Fibroblast of skin of left quadriceps (primary cell): ENCODE data around the gene ABO.
"Not testable (repeated sequence)": the region's sequence is repeated elsewhere in the genome, so short reads cannot be mapped to it uniquely, and the experiment has no call there.

Experiments
- DNase-seq, 2 experiments: peaks; one replicate each; pipeline ENCODE4 v3.0.0-alpha.2; 2013; ENCODE audit warnings: low read depth in 2 of 2

ABO gene

DNA sequence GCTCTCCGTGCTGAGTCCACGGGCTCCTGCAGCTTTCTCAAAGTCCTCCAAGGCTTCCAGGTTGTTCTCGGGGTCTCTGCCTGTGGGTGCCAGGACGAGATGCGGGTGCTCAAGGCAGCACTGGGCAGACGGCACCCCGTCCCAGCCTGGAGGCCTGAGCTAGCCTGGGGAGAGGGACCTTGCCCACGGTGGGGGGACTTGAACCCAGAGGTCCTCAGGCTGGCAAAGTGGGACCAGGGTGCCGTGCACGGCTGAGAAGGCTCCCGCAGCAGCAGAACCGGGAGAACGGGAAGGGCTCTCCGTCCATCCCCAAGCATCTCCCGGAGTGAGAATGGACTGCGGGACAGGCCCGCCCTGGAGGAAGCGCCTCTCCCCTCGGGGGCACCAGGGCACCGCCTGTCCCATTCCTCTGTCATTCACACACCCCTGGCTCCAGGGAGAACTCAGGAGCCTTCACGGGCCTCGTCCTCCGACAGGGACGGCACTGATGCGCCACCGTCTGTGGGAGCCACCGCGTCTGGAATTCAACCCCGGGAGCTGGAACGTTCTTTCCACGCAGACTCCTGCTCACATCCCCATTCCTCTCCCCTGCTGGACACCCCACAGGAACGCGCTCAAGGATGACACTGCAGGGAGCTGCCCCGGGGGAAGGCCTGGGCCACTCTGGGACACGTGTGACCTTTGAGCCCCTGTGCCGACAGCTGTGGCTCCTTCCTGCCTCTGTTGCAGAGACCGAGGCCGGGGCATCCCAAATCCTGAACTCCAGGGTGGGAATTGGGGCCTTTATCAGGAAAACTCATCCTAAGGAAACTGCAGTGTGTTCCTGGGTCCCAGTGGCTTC lies 49.6 kb downstream of the ABO start:
- no peak for DNase-seq

DNA sequence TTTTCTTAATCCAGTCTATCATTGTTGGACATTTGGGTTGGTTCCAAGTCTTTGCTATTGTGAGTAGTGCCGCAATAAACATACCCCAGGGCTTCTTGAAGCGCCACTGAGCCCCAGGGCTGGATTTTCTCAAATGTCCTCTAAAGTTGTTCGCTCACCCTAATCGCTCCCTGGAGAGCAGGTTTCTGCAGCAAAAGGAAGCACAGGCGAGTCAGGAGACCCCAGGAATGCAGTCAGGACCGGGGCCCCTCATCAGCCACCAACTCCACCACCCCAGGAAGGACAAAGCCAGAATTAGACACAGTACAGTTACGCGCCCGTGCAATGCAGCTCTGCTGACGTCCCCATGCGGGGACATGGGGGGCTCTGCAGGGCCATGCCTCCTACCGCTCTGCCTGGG lies 50.2 kb downstream of the ABO start:
- DNase-seq: no peak

DNA sequence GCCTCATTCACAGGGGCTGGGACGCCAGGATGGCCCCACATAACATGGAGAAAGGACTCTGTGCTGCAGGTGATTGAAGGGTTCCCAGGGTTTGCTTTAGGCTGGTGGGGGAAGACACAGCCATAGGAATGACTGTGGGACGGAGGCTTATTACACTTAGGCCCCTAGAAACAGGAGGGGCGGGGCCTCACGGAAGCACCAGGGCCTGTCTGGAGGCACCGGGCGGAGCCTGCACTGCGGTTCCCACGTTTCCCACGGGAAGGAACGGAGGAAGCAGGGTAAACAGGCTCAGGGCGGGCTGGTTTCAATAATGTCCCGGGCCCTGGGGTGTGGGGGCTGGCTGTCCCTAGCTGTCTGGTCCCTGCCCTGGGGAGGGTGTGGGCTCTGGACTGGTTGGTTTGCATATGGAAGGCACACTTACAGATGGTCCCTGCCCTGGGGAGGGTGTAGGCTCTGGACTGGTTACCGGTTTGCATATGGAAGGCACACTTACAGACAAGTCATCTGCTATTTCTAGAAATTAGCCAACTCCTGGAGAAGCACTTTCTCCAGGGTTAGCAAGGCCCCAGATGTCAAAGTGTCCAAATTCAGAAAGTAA lies 51.7 kb downstream of the ABO start:
- not testable (repeated sequence) for DNase-seq

DNA sequence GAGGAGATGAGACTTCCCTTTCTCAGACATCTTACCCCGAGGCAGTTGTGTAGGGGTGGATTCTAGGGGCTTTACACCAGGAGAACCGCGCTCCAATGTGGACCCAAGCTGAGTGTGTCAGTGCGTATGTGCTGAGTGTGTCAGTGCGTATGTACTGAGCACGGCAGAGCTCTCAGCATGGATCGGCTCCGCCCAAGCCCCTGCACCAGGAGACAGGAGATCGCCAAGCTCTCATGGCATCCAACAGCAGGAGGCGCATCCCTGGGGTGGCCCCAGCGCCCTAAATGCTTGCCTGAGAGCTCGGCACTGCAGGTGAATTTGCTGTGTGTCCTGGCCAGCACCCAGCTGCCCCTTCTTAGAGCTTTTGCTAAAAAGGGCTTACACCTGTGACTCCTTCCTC lies 53.0 kb downstream of the ABO start:
- DNase-seq: not testable (repeated sequence)

DNA sequence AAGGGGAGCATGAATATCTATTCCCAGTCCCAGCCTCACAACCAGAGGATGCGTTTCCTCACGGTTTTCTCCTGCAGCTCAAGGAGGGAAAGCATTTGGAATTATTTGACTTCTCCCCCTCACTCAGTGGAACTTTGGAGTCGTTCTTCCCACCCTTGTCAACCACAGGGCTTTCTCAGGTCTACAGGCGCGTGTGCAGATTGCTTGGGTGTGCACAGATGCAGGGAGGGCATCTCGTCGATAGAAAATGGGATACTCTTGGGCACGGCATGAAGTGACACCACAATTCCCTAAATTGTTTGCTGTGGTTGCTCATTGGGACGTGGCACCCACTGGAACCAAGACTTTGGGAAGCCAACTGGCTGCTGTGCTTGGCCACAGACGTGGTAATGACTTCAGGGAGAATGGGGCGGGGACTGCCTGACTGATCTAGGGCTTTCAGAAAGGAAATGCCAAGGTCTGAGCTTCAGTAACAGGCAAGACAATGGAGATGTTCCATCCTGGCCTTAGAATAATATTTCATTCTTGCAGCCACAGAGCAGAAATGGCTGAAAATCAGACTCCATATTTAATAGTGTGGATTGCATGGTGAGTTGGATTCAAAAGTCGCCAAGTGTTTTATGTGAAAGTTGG lies 53.7 kb downstream of the ABO start:
- no peak for DNase-seq

DNA sequence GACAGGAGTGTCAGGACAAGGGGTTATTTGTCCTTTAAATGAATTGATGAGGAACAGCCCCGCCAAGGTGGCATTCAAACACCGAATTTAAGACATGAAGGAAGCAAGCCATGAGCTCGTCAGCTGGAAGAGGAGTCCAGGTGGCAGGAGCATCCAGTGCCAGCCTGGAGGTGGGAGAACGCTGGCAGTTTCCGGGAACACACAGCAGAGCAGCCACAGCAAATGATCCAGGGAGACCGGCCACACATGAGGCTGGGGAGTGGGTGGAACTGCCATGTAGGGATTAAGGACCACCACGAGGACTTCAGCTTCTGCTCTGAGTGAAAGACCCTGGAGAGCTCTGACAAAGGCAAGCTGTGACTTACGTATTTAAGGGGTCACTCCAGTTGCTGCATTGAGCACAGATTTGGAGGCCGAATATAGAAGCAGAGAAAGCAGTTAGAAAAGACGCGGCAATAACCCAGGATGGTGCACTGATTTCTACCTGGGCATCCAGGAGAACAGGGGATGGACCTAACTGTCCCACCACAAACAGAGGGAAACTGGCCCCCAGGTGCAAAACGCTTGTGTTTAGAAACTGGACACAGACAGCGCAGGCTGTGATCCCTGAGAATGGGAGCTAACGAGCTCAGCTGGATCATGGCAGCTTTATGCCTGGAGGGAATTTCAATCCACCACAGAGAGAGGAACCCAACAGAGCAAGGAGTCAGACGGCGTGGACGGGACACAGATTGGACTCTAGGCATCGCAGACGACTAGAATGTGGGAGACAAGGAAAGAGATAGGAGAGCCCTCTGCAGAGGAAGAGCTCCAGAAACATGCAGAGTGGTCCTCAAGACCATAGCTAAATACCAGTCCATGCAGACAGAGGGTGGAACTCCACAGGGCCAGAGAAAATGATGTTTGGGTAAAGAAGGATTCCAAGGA lies 56.7 kb downstream of the ABO start:
- DNase-seq: not testable (repeated sequence)

DNA sequence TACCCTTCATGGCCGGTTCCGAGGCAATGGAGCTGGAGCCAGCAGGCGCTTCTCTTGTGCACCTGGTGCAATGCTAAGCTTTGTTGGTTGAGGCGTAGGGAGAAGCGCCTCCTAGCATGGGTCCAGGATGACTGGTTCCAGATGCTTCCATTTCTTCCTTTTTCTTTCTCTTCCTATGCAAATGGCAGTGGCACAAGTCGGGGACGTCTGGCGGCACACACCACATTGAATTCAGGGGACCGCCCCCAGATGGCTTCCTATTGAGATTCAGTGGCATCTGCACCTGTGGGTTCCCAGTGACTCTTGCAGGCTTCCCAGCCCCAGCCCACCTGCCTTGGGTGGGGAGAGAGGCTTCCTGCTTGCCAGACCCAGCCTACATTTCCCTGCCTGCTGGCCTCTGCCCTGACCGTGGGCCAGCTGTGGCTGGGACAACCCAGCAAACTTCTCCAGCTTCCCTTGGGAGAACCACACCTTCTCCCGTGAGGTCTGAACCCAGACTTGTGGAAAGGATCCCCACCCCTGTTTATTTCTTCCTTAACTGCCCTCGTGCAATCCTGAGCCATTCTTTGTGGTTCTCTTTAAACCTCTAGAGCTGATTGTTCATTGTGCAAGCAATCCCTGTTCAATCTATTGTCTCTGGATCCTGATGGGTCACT lies 57.5 kb downstream of the ABO start:
- not testable (repeated sequence) for DNase-seq

DNA sequence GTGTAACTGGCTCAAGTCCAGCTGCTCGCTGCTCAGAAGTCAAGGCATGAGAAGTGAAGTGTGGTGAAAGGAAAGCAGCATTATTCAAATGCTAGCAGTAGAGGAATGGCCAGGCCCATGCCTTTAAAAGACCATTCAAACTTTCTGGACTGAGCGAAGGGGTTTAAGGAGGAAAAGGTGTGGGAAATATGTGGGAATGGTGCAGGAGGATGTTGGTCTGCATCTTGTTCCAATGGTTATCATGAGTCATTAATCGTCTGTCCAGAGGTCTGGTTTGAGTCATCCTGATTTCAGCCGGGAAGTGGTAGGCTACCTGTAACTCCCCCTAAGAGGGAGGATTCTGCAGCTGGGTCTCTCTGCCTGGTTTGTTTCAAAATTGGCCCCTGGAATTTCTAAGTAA lies 60.7 kb downstream of the ABO start:
- DNase-seq: not testable (repeated sequence)

DNA sequence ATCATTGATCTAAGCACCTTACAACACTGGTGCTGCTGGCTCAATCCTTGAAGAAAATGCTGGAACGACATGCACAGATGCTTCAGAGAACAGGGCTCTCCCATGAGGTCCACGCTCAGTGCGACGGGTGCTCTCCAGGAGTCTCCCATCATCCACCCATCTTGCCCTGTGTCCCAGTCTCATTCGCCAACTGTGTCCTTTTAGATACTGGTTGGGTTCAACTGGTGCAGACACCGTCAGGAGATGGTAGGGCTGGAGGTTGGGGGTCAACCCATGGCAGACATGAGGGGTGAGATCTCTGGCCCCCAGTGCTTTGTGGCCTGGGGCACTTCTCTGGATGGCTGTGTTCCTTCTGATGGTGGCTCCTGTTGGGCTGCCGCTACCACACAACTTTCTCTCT lies 64.4 kb downstream of the ABO start:
- DNase-seq: no peak

DNA sequence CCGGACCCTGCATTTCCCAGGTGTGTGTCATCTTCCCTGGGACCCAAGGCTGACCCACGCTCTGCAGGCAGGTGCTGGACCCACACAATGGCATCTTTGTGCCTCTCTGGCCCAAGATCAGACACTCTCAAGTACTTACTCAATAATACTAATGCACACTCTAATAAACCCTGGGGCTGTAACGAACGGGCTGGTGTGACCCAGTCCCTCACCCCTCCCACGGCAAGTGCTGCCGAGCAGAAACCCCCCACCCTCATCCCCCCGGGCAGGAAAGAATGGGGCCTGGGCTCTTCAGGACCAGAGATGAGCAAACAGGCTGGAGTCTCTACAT lies 64.8 kb downstream of the ABO start:
- DNase-seq: no peak

DNA sequence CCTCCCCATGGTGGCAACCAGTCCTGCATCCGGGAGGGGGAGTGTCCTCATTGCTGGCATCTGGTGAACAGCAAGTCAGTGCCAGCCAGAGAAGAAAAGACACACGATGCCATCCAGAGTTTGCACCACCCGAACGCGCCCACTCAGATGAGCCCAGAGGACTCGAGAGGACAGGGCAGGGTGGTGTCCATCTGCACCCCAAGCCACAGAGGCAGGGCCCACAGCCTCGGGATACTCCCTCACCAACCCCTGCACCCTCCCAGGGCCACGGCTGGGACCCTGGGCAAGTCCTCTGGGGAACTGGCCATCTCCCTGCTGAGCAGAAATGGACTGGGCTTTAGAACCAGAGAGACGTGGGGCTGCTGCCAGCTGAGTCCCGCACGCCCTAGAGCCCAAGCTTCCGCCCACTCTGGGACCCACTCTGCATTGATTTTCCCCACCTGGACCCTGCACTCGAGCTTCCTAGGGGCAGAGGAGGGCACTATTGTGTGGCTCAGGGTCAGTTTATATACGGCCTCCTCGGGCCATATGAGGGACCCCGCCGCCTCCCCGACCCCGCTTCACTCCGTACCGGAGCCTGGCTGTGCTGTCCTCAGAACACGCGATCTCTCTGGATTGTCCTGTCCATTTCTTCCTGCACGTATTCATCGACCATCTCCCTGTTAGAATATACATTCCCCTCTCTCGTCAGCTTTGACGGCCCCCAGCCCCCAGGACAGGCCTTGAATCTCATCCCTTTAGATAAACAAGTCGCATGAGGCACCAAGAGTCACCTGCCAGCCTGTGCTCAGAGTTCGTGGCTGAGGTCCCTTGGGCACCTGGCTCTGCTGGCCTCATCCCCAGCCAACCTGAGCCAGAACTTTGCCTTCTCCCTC lies 65.4 kb downstream of the ABO start:
- not testable (repeated sequence) for DNase-seq

DNA sequence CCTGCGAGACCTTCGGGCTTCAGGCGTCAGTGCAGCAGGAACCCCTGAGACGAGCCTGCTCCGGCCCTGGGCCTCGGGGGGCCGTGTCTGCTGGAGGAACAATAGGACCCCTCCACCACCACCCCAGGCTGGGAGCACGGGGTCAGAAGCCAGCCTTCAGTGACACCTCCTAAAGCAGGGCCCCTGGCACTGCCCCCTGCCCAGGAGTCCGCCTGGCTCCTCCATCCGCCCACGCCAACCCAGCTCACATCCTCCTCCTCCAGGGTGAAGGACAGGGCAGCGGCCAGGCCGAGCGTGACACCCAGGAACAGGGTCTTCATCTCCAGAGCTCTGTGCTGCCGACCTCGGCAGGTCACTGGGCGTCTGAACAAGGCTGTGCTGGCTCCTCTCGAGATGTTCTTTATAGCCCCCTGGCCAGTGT lies 66.1 kb downstream of the ABO start, which contains the start of gene OBP2B:
TSS of gene OBP2B (minus strand) at position 371 of the 421 bp plus-strand sequence. CDS start at position 320, 51 bp downstream.
- not testable (repeated sequence) for DNase-seq

DNA sequence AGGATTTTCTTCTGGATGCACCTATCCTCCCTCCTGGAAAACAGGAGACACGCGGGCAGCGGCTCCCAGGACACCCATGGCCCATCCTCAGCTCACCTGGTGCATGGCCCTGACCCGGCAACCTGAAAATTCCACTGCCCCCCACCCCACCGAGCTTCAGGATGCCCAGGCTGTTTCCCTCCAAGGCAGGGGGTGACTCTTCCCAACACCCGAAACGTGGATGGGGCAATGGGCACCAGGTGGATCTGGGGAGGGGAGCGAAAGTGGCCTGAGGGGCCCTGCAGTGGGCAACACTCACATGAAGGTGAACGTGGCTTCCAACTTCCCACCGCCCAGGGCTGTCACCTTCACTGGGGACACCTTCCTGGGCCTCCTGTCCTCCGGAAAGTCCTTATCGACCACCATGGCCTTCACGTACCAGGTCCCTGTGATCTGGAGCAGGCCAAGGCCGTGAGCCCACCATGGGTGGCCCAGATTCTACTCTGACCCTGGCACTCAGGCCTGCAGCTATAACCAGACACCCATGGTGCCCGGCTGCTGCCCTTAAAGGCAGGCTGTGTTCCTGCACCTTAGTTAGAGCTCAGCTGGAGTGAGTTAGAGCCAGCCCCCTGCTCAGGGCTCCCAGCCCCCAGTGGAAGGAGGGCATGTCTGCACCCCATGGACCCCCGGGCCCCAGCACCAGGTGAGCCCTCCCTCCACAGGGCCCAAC lies 66.7 kb downstream of the ABO start:
- not testable (repeated sequence) for DNase-seq

DNA sequence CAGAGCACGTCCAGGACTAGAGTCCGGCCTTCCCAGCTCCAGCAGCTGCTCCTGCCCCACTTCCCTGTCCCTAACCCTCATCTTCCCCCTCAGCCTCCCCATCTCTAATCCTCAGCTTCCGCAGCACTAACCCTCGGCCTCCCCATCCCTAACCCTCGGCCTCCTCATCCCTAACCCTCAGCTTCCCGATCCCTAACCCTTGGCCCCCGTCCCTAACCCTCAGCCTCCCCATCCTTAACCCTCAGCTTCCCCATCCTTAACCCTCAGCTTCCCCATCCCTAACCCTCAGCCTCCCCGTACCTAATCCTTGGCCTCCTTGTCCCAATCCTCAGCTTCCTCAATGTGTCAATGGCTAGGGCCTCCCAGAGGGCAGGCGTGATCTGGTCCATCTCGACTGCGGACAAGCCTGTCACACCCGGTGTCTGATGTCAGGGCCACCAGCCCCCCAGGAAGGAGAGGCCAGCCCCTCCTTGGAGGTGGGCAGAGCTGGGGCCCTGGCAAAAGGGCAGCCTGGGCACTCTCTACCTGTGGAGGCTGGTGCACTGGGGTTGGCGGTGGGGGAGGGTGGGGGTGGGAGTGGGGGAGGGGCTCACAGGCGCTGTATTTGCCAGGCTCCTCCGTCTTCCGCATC lies 67.3 kb downstream of the ABO start:
- DNase-seq: no peak

DNA sequence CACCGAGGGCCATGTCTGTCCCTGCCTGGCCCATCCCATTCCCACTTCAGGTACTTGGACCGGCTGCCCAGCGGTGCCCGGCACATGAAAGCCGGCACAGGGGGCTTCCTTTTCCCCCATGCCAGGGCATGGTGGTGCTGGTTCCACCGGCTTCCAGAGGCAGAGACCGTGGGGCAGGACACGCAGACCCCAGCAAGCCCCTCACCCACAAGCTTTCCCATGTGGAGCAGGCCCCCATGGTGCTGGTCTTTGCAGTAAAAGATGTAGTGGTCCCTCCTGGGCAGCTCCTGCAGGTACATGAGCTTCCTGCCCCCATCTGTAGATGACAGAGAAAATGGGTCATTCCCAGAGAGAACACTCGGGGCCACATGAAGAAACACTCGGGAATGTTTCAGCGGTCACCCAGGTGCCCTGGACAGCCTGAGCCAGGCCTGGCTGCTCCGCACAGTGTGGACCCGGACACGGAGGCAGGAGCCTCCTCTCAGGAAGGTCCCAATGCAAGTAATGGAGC lies 67.9 kb downstream of the ABO start:
- no peak for DNase-seq

DNA sequence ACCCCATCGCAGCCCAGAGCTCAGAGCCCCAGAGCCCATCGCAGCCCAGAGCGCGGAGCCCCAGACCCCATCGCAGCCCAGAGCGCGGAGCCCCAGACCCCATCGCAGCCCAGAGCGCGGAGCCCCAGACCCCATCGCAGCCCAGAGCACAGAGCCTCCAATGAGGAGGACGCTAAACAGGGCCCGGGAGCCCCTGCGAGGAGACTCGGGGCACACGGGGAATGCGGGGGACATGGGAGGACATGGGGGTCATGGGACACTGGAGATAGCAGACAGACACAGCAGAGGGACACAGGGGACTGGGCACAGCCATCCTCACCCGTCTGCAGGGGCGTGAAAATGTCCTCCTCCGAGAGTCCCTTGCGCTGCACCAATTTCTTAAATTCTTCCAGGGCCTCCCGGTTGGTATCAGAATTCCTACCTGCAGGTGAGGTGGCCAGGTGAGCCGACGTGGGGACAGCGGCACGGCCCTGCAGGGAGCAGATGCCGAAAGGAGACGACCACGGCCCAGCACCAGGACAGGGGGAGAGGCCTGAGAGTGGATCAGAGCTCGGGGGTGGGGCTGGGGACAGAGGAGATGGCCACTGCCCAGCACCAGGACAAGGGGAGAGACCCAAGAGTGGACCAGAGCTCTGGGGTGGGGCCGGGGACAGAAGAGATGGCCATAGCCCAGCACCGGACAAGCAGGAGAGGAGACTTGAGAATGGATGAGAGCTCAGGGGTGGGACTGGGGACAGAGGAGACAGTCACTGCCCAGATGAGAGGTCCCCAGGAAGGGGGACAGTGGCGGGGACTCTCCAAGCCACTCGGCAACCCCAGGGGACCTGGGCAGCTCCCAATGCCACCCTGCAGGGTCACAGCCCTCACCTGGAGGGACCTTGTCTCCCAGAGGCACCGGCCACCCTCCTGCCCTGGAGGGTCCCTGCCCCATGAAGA lies 68.7 kb downstream of the ABO start:
- no peak for DNase-seq

DNA sequence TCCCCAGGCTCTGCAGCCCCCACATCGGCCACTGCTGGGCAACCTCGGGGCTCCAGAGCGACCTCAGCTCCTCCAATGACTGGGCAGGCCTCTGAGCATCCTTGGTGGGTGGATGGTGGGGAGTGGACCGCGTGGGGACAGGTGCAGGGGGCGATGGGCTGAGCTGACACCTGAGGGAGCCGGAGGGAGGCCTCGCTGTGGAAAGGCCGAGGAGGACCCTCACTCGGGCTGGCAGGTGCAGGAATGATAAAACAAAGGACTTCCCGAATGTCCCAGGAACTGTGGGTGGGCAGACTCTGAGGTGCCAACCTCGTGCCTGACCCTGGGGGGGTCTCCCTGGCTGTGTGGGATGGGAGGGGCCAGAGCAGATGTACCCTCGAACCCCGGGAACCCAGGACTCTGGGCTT lies 69.5 kb downstream of the ABO start:
- not testable (repeated sequence) for DNase-seq
